Tibial artery (tissue), 4 donors: Measurements from ENCODE around the gene ZNF836.

Experiments
- DNase-seq, 2 donors: peaks; one replicate each; pipeline ENCODE4 v3.0.0-alpha.2; 2019
- H3K27ac ChIP-seq, 2 donors: fragments of 200-600 bp; sonication (generic) in 1 of 2; 1 replicate in 1 of 2; 2 replicates in 1 of 2; pipeline ENCODE4 v1.5.1; 2018 to 2019; ENCODE audit warnings: mild to moderate bottlenecking in 1 of 2
- H3K27me3 ChIP-seq, 2 donors: fragments of 200-600 bp; sonication (generic) in 1 of 2; one replicate each; pipeline versions ENCODE4 v1.5.1 to v1.6.0; 2016 to 2019
- H3K36me3 ChIP-seq, 3 donors: fragments of 200-600 bp; sonication (generic) in 2 of 3; one replicate each; pipeline ENCODE4 v1.5.1; 2016 to 2019; ENCODE audit warnings: mild to moderate bottlenecking in 2 of 3
- H3K4me1 ChIP-seq, 4 donors: fragments of 200-600 bp; sonication (generic) in 2 of 4; 1 replicate in 3 of 4; 2 replicates in 1 of 4; pipeline ENCODE4 v1.5.1; 2016 to 2019
- H3K4me3 ChIP-seq, 2 donors: fragments of 200-600 bp; sonication (generic) in 1 of 2; 1 replicate in 1 of 2; 2 replicates in 1 of 2; pipeline ENCODE4 v1.5.1; 2018 to 2019; ENCODE audit warnings: mild to moderate bottlenecking in 2 of 2
- H3K9me3 ChIP-seq, 3 donors: fragments of 200-600 bp; sonication (generic) in 1 of 3; one replicate each; pipeline ENCODE4 v1.5.1; 2016 to 2019
- CTCF ChIP-seq, 2 experiments: fragments of 200-600 bp in 1 of 2; fragments of 450-650 bp in 1 of 2; IDR thresholded peaks; one replicate each; pipeline ENCODE4 v1.5.1; 2017 to 2019; ENCODE audit warnings: antibody characterized with exemption in 2 of 2, mild to moderate bottlenecking in 1 of 2, moderate library complexity in 1 of 2
- intact Hi-C: fragments of 100-400 bp; cut with DNase I; formaldehyde crosslinking; loops from one replicate; pipeline ENCODE4 v1.15.0; 2023; ENCODE audit warnings: low total_unique reads

Gene ZNF836

GRCh38 chr19:52171321-52172169 is at the start of gene ZNF836:
ZNF836 (minus strand) TSS chr19:52171621; CDS start chr19:52168072, 3,549 bp downstream.
- no peak for TF ChIP-seq CTCF (IDR thresholded peaks at IDR 0.05)
- DNase-seq = peak; percentile 88 to 95
- H3K9me3 ChIP-seq = no peaks in the 10 kb centered on the region
- peak within 1 kb of the TSS; percentile 89 to 93 for H3K27ac ChIP-seq
- peak within 1 kb of the TSS; percentile 89 to 90 for H3K4me3 ChIP-seq
- no peaks in the 10 kb centered on the region for H3K27me3 ChIP-seq
- peaks cover 18 to 22% (median 19%) of the 10 kb centered on the region in 3 donors for H3K36me3 ChIP-seq
- intact Hi-C loops = loop anchor here (10.0 kb wide), 1 partner anchor 63 kb away; no protein-coding TSS in a partner anchor
- H3K4me1 ChIP-seq = peaks cover 6 to 17% (median 11%) of the 10 kb centered on the region in 4 donors

- Histone ChIP-seq H3K27ac (no peak overlapping the region), H3K4me1 (no peaks in the 10 kb centered on the region), H3K4me3 (no peak overlapping the region), H3K9me3 (no peaks in the 10 kb centered on the region), H3K27me3 (no peaks in the 10 kb centered on the region), H3K36me3 (peaks cover 96 to 100% (median 97%) of the 10 kb centered on the region in 3 donors)
- no peak for TF ChIP-seq CTCF (IDR thresholded peaks at IDR 0.05)
- peak in 1 of 2 donors; percentile 39 for DNase-seq
- intact Hi-C loops = no loop called here
Observed at GRCh38 chr19:52221031-52221430, 49.6 kb upstream of the ZNF836 start.

GRCh38 chr19:52219611-52220010 is 48.2 kb upstream of the ZNF836 start:
- Histone ChIP-seq H3K36me3 (peaks cover 97 to 100% (median 98%) of the 10 kb centered on the region in 3 donors), H3K4me1 (no peaks in the 10 kb centered on the region), H3K27me3 (no peaks in the 10 kb centered on the region), H3K9me3 (no peaks in the 10 kb centered on the region), H3K27ac (no peak overlapping the region), H3K4me3 (no peak overlapping the region)
- TF ChIP-seq CTCF (IDR thresholded peaks at IDR 0.05) = no peak
- DNase-seq = peak in 1 of 2 donors; percentile 56
- intact Hi-C loops = loop anchor here (5.0 kb wide), 1 partner anchor 72 kb away; no protein-coding TSS in a partner anchor

GRCh38 chr19:52217576-52217975 is 46.2 kb upstream of the ZNF836 start:
- intact Hi-C loops = loop anchor here (5.0 kb wide), 1 partner anchor 70 kb away; no protein-coding TSS in a partner anchor
- peaks cover 97 to 100% (median 99%) of the 10 kb centered on the region in 3 donors for H3K36me3 ChIP-seq

GRCh38 chr19:52216401-52216800 is 45.0 kb upstream of the ZNF836 start:
- Histone ChIP-seq H3K36me3 (peaks cover 97 to 100% (median 99%) of the 10 kb centered on the region in 3 donors), H3K27ac (no peak overlapping the region), H3K27me3 (no peaks in the 10 kb centered on the region), H3K4me1 (no peaks in the 10 kb centered on the region), H3K4me3 (no peak overlapping the region), H3K9me3 (no peaks in the 10 kb centered on the region)
- no peak for TF ChIP-seq CTCF (IDR thresholded peaks at IDR 0.05)
- intact Hi-C loops = loop anchor here (5.0 kb wide), 1 partner anchor 69 kb away; no protein-coding TSS in a partner anchor
- no peak for DNase-seq

More at GRCh38 chr19:52217576-52217975, 46.2 kb upstream of the ZNF836 start:
- Histone ChIP-seq H3K27me3 (no peaks in the 10 kb centered on the region), H3K27ac (no peak overlapping the region), H3K4me3 (no peak overlapping the region), H3K4me1 (no peaks in the 10 kb centered on the region), H3K9me3 (no peaks in the 10 kb centered on the region)
- no peak for TF ChIP-seq CTCF (IDR thresholded peaks at IDR 0.05)
- no peak for DNase-seq
